HG03575 (cell line): ENCODE data around the gene KIF1A.

Source experiments
- ATAC-seq: cut with Tn5 transposase; IDR thresholded peaks from one replicate; pipeline ENCODE4 v1.9.1; 2021; ENCODE audit not compliant: unreplicated experiment, insufficient number of reproducible peaks, low FRiP score; ENCODE audit errors: extremely low read depth

KIF1A gene, protein sequence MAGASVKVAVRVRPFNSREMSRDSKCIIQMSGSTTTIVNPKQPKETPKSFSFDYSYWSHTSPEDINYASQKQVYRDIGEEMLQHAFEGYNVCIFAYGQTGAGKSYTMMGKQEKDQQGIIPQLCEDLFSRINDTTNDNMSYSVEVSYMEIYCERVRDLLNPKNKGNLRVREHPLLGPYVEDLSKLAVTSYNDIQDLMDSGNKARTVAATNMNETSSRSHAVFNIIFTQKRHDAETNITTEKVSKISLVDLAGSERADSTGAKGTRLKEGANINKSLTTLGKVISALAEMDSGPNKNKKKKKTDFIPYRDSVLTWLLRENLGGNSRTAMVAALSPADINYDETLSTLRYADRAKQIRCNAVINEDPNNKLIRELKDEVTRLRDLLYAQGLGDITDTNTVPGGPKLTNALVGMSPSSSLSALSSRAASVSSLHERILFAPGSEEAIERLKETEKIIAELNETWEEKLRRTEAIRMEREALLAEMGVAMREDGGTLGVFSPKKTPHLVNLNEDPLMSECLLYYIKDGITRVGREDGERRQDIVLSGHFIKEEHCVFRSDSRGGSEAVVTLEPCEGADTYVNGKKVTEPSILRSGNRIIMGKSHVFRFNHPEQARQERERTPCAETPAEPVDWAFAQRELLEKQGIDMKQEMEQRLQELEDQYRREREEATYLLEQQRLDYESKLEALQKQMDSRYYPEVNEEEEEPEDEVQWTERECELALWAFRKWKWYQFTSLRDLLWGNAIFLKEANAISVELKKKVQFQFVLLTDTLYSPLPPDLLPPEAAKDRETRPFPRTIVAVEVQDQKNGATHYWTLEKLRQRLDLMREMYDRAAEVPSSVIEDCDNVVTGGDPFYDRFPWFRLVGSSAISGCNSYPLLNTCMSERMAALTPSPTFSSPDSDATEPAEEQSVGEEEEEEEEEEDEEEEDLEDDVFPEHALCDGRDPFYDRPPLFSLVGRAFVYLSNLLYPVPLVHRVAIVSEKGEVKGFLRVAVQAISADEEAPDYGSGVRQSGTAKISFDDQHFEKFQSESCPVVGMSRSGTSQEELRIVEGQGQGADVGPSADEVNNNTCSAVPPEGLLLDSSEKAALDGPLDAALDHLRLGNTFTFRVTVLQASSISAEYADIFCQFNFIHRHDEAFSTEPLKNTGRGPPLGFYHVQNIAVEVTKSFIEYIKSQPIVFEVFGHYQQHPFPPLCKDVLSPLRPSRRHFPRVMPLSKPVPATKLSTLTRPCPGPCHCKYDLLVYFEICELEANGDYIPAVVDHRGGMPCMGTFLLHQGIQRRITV (N-terminal part only)

GRCh38 chr2:240819858-240820606 is at the start of gene KIF1A:
TSS of gene KIF1A (minus strand) at chr2:240820219. CDS start at chr2:240797752, 22,467 bp downstream.
- no peak for ATAC-seq

DNA sequence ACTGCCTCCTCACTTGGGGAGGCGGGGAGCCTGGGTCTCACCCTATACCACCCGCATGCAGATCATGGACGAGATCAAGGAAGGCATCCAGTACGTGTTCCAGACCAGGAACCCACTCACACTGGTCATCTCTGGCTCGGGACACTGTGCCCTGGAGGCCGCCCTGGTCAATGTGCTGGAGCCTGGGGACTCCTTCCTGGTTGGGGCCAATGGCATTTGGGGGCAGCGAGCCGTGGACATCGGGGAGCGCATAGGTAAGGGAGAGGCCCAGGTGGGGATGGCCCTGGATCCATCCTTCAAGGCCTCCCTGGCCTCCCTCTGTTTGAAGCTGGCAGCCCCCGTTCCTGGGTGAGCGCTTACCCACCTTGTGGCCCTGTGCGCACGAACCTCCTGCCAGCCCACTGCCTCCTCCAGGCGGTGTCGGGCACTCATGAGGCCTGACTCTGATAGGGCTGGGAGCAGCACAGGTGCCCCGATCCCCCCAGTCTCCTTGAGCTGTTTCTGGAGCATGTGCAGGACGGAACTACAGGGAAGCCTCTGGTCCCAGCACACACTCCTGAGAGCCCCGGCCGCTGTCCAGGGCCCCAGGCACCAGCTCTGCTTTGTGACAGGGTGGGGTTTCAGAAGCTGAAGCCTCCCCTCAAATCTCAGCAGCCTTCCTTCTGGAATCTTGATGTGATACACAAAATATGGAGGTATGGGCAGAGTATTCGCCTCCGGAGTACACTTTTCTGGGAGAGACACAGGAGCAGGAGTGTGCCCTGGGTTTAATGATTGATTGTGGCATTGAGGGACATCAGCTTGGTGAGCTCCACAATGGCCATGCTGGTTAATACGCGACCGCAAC is 49.3 kb upstream of the KIF1A start:
- ATAC-seq: no peak

GRCh38 chr2:240868286-240869108 is 48.5 kb upstream of the KIF1A start, which contains the start of gene AGXT:
TSS of gene AGXT (plus strand) at chr2:240868824. CDS start at chr2:240868866, 42 bp downstream.
- no peak for ATAC-seq

GRCh38 chr2:240865391-240865790 is 45.4 kb upstream of the KIF1A start:
- ATAC-seq: no peak

DNA sequence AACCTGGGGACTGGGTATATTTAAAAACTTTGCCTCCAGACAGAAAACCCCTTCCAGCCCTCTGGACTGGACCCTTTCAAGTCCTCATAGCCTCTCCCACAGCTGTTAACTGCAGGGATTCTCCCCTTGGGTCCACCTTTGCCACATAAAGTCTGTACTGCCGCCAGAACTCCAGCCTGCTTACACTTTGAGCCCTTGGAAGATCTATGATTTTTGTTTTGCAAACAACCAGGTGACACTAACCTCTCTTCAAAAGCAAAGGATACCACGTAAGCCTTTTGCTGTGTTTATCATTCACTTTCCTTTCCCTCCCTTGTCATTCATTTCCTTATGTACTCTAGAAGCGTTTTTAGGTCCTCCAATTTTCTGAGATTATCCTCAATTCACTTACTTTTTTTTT is 44.5 kb upstream of the KIF1A start:
- no peak for ATAC-seq

DNA sequence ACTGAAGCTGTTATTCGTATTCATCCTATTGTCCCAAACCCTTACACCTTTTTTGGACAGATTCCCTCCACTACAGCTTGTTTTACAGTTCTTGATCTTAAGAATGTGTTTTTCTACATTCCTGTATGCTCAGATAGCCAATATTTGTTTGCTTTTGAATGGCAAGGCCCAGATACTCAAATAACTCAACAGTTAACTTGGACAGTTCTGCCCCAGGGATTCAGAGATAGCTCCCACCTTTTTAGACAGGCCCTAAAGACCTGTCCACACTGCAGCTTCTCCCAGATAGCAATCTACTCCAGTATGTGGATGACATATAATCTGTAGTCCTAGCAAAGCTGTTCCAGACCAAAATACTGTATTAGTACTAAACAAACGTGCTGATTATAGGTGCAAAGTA is 41.5 kb upstream of the KIF1A start:
- ATAC-seq: no peak

GRCh38 chr2:240858871-240859270 is 38.9 kb upstream of the KIF1A start:
- ATAC-seq: no peak

DNA sequence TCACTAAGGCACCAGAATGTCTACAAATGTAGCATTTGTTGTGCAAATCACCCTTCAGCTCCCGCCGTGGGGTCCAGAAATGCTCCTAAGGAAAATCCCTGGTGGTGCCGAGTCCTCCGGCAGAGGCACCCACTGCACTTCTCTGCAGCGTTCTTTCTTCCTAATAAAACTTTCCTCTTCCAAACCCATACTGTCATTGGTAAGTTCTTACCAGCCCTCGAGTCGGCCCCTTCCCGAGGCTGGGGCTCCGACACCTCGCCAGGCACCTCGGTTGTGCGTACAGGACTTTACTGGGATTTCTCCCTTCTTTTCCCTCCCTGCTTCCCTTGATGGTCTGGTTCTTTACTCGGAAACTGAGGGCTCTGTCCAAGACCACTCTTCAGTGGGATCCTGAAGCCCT is 38.3 kb upstream of the KIF1A start:
- no peak for ATAC-seq

- ATAC-seq: no peak
Observed at GRCh38 chr2:240857039-240858008, 37.3 kb upstream of the KIF1A start.

- ATAC-seq: no peak
Observed at GRCh38 chr2:240856151-240856980, 36.3 kb upstream of the KIF1A start.

DNA sequence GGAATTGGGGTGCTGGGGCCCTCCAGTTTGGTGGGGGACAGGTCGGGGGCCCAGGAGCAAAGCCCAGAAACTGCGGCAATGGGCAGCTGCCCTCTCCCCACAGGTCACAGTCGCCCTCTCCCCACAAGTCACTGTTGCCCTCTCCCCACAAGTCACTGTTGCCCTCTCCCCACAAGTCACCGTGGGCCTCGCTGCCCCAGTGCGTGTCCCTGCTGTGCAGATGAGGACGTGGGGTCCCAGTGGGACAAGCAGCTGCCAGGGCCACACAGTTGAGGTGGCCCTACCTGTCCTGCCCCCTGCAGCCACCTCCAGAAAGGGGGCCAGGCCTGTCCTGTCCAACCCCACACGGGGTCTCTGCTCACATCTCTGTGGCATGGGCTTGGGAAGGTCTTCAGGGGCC is 35.7 kb upstream of the KIF1A start:
- ATAC-seq: no peak

DNA sequence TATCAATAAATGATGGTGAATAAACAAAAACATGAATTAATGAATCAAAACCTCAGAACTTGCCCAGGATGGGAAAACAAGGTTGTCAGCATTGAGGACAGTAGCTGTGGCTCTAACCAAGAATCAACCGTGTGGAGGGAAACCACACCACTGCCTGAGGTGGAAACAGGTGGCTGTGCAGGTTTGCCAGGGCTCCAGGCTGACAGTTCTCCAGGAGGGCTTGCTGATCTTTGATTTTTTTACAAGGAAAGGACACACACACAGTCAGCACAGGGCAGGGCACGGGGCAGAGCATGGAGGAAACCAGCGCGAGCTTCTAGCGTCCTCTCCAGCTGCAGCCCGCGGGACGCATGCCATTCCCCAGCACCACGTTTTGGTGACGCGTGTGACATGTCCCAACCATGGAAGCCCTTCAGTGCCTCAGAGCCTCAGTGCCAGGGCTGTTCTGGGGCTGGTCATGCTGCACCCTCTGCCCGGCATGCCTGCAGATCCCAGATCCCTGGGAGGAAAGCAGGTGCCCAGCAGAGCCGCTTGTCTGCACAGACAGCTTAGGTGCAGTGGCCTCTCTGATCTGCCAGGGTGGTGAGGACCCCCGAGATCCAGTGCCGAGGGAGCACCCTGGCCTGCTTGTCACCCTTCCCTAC is 32.8 kb upstream of the KIF1A start:
- ATAC-seq: no peak

GRCh38 chr2:240851078-240851991 is 31.3 kb upstream of the KIF1A start:
- ATAC-seq: no peak

GRCh38 chr2:240850756-240851077 is 30.7 kb upstream of the KIF1A start:
- no peak for ATAC-seq
